GM12874 (cell line): ENCODE data around the gene SECTM1.

Experiments used
- CTCF ChIP-seq: IDR thresholded peaks from 2 replicates; pipeline ENCODE4 v1.5.1; 2011; ENCODE audit warnings: low read depth, mild to moderate bottlenecking, control low read depth, low read length, moderate library complexity; ENCODE audit not compliant: insufficient read depth

The SECTM1 gene

GRCh38 chr17:82350182-82351030 is 16.8 kb upstream of the SECTM1 start:
- TF ChIP-seq CTCF = 0 out of 2 replicates have a peak, but pooled peaks have one; percentile 28

- no peak for TF ChIP-seq CTCF
These were observed 15.7 kb upstream of the SECTM1 start for GRCh38 chr17:82349287-82349701.

- TF ChIP-seq CTCF = no peak
These were observed 15.3 kb upstream of the SECTM1 start for GRCh38 chr17:82348866-82349265.

GRCh38 chr17:82348434-82348833 is 14.9 kb upstream of the SECTM1 start:
- TF ChIP-seq CTCF = no peak

- no peak for TF ChIP-seq CTCF
These were observed 13.1 kb upstream of the SECTM1 start for GRCh38 chr17:82346342-82347300.

GRCh38 chr17:82345151-82345976 is 11.8 kb upstream of the SECTM1 start:
- TF ChIP-seq CTCF = no peak
